ENCODE measurements around the gene NEXN. TPM values are rescaled to one million over a fixed set of nuclear protein-coding genes. Genes with fewer than 3 reads are reported as not detected.
"Not testable (repeated sequence)": the region's sequence is repeated elsewhere in the genome, so short reads cannot be mapped to it uniquely, and the experiment has no call there.

Gene NEXN
- total RNA-seq, 1 donor from 2014 or later: 0.26 TPM

DNA sequence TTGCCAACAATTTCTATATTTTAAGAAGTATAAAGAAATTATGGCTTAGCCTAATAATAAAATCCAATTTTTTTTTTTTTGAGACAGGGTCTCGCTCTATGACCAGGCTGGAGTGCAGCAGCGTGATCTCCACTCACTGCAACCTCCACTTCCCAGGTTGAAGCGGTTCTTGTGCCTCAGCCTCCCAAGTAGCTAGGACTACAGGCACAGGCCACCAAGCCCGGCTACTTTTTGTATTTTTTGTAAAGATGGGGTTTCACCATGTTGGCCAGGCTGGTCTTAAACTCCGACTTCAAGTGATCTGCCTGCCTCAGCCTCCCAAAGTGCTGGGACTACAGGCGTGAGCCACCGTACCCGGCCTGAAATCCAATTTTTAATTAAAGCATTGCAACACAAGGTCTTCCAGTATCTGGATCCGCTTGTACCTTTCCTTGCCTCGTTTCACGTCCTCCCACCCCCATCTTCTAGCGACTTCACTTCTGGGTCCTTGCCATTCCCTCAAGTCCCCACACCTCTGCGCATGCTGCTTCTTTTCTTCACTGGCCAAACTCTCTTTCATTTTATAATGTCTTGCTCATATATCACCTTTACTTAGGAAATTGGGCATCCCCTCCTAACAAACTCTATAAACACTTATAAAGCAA, 88.1 kb downstream of the NEXN start:
- no peak for FAIRE-seq
- H3K36me3 ChIP-seq (ENCODE audit: control insufficient read depth, insufficient read depth, low read length): no peaks in the 10 kb centered on the region
- DNase-seq (ENCODE audit: low read depth): no peak
- TF ChIP-seq, protein P1, sequence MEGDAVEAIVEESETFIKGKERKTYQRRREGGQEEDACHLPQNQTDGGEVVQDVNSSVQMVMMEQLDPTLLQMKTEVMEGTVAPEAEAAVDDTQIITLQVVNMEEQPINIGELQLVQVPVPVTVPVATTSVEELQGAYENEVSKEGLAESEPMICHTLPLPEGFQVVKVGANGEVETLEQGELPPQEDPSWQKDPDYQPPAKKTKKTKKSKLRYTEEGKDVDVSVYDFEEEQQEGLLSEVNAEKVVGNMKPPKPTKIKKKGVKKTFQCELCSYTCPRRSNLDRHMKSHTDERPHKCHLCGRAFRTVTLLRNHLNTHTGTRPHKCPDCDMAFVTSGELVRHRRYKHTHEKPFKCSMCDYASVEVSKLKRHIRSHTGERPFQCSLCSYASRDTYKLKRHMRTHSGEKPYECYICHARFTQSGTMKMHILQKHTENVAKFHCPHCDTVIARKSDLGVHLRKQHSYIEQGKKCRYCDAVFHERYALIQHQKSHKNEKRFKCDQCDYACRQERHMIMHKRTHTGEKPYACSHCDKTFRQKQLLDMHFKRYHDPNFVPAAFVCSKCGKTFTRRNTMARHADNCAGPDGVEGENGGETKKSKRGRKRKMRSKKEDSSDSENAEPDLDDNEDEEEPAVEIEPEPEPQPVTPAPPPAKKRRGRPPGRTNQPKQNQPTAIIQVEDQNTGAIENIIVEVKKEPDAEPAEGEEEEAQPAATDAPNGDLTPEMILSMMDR (IDR thresholded peaks at IDR 0.05; ENCODE audit: insufficient read depth, low read length, severe bottlenecking): no peak
- no peaks in the 10 kb centered on the region for H3K27me3 ChIP-seq (ENCODE audit: control insufficient read depth, insufficient read depth, low read length)
- H3K4me3 ChIP-seq (ENCODE audit: low read depth, low read length): no peak overlapping the region

DNA sequence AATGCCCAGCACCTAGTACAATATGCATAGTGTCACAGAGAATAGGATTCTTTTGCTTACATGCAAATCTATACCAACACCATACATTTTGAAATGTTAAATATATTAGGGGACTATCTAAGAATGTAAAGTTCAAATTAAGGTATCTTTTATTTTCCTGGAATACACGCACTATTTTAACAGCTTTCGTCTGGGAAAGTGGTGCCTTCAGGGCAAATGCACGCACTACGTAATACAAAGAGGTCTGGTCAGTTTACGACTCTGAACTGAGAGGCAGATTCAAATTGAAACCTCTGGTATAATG, 89.5 kb downstream of the NEXN start:
- TF ChIP-seq, protein P1 (IDR thresholded peaks at IDR 0.05; ENCODE audit: insufficient read depth, low read length, severe bottlenecking): no peak
- Histone ChIP-seq H3K4me3 (ENCODE audit: low read depth, low read length) (peak overlapping the region; percentile 81), H3K27me3 (ENCODE audit: control insufficient read depth, insufficient read depth, low read length) (no peaks in the 10 kb centered on the region), H3K36me3 (ENCODE audit: control insufficient read depth, insufficient read depth, low read length) (no peaks in the 10 kb centered on the region)
- FAIRE-seq: no peak
- no peak for DNase-seq (ENCODE audit: low read depth)

DNA sequence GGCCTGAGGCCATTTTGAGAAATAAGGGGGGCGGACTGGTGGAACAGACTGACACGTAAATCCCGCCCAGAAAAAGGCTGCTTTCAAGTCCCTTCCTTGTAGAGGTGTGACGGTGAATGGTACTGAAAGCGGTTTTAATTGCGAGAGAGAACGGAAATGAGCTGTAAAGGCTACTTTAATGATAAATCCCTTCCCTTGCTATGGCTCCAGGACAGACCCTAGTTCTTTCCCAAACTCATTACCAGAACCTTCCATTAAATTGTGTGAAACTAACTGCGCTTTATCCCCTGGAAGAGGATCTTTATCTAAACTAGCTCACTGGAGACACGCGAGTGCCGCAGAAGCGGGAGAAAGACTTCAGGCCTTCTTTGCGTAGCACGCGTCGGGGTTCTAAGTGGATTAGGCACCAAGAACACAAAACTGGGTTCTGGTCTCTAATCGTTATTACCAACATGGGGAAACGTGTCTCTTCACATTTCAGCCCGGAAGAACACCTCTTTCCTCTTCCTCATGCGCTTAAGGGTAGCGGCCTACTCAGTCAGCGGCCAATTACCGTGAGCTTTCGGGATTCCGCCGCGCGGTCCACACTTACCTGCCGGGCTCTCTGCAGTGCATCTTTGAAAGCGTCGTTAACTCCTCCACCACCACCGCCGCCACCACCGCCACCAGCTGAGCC, 90.0 kb downstream of the NEXN start:
- no peaks in the 10 kb centered on the region for H3K27me3 ChIP-seq (ENCODE audit: control insufficient read depth, insufficient read depth, low read length)
- TF ChIP-seq, protein P1 (IDR thresholded peaks at IDR 0.05; ENCODE audit: insufficient read depth, low read length, severe bottlenecking): no peak
- FAIRE-seq (no peak), DNase-seq (ENCODE audit: low read depth) (peak; percentile 94)
- no peaks in the 10 kb centered on the region for H3K36me3 ChIP-seq (ENCODE audit: control insufficient read depth, insufficient read depth, low read length)
- H3K4me3 ChIP-seq (ENCODE audit: low read depth, low read length): peak overlapping the region; percentile 81

DNA sequence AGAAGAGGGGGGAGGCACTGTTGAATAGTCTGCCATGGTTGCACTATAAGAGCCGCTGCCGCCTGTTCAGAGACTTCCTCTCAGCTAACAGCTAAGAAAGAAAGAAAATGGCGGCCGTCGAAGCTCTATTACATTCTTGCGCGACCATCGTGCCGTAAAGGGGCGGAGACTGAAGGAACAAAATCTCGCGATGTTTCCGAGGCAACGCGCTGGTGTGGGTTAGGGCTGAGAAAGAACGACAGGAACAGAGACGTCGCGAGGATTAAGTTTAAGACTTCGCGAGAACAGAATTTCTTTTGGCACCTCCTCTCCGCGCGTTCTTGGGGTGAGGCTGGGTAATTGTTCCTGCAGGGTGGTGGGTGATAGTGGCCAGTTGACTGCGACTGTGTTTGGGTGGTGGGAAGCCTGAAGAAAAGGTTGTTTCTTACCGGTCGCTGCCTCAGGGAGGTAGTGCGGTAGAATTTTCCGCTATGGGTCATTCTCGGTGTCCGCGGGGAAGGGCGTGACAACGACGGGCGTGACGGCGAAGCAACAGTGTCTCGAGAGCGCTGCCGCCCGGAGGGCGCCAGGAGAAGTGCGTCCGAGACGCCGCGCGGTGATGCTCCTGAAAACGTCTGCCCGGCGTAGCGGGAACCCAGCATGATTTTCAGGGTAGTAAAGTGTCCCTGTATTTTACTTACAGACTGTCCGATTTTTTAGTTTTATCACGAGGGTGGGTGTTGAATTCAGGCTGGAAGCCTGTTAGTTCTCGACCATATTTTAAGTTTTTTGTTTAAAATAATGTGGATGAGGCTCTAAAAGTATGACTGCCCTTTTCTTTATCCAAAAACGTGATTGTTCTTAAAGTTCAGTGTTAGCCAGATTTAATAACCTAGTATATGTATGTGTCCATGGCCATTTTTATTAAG, 90.8 kb downstream of the NEXN start, which contains the start of gene FUBP1:
FUBP1 (minus strand) TSS at position 104 of the 908 bp plus-strand sequence; CDS start at position 36, 68 bp downstream.
- TF ChIP-seq, protein P1 (IDR thresholded peaks at IDR 0.05; ENCODE audit: insufficient read depth, low read length, severe bottlenecking): peak; percentile 86
- DNase-seq (ENCODE audit: low read depth) (peak; percentile 98), FAIRE-seq (no peak)
- Histone ChIP-seq H3K27me3 (ENCODE audit: control insufficient read depth, insufficient read depth, low read length) (no peaks in the 10 kb centered on the region), H3K4me3 (ENCODE audit: low read depth, low read length) (peak within 1 kb of the TSS; percentile 81), H3K36me3 (ENCODE audit: control insufficient read depth, insufficient read depth, low read length) (no peaks in the 10 kb centered on the region)

DNA sequence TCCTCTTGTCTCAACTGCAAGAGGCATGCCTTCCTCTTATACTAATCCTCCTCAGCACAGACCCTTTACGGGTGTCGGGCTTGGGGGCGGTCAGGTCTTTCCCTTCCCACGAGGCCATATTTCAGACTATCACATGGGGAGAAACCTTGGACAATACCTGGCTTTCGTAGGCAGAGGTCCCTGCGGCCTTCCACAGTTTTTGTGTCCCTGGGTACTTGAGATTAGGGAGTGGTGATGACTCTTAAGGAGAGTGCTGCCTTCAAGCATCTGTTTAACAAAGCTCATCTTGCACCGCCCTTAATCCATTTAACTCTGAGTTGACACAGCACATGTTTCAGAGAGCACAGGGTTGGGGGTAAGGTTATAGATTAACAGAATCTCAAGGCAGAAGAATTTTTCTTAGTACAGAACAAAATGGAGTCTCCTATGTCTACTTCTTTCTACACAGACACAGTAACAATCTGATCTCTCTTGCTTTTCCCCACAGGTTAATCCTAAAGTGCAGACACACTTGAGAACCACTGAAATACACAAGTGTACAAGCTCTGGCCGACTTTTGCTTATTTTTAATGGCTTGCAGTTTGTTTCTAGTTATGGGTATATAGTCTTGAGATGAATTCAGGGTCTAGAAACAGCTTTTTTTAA, 95.0 kb downstream of the NEXN start:
- H3K4me3 ChIP-seq (ENCODE audit: low read depth, low read length); FAIRE-seq; H3K27me3 ChIP-seq (ENCODE audit: control insufficient read depth, insufficient read depth, low read length); DNase-seq (ENCODE audit: low read depth); H3K36me3 ChIP-seq (ENCODE audit: control insufficient read depth, insufficient read depth, low read length): not testable (repeated sequence)

DNA sequence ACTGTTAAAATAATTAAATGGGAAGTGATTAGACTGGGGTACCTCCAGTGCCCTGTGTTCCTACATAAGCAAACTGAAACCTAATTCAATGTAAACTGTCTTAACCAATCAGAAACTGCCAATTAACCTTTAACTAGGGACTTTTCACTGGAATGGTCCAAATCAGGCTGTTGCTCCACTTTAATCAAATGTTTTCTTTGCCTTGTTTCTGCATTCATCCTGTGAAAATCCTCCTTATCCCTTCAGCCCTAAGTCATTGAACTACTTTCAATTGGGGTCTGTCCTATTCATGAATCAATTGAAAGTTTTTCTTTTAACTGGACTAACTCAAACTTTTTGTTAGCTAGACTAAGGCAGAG, 95.6 kb downstream of the NEXN start:
- TF ChIP-seq, protein P1 (IDR thresholded peaks at IDR 0.05; ENCODE audit: insufficient read depth, low read length, severe bottlenecking): no peak
- Histone ChIP-seq H3K36me3 (ENCODE audit: control insufficient read depth, insufficient read depth, low read length) (no peaks in the 10 kb centered on the region), H3K27me3 (ENCODE audit: control insufficient read depth, insufficient read depth, low read length) (no peaks in the 10 kb centered on the region), H3K4me3 (ENCODE audit: low read depth, low read length) (no peak overlapping the region)
- FAIRE-seq (no peak), DNase-seq (ENCODE audit: low read depth) (no peak)
